Astrocyte of the spinal cord (primary cell): Measurements from ENCODE around the gene FMN1.

Experiments used
- DNase-seq: peaks from one replicate; pipeline ENCODE4 v3.0.0; 2011; ENCODE audit warnings: low read depth, low spot score
- H3K4me3 ChIP-seq: 2 replicates; pipeline ENCODE4 v1.5.1; 2011; ENCODE audit warnings: low read depth, mild to moderate bottlenecking, low read length, moderate library complexity
- in situ Hi-C: cut with HindIII; loops from 2 replicates; pipeline ENCODE4 v1.10.0; 2017; ENCODE audit warnings: low sequenced_read_pairs
- TF ChIP-seq, protein P1 (sequence below): IDR thresholded peaks from 2 replicates; pipeline ENCODE4 v1.5.1; 2012; ENCODE audit warnings: low read depth, mild to moderate bottlenecking, low read length, inconsistent platforms

The FMN1 gene

DNA sequence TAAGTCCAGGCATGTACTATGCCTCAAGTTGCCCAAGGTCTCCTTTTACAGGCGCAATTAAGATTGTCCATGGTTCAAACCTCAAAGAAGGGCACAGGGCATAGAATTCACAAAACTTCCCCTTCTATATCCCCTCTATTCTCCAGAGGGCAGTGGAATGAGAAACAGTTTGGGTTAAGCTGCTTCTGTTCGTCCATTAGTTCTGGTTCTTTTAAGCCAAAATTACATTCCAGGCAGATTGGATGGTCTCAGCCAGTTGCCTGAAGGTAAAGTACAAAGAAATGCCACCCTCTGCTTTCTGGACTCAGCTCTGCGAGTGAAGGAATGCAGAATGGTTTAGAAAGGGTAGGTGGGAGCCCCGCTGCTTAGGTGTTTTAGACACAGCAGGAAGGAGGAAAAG, 276.0 kb downstream of the FMN1 start:
- DNase-seq: no peak
- in situ Hi-C loops: no loop called here
- H3K4me3 ChIP-seq: no peak overlapping the region
- TF ChIP-seq, protein P1, sequence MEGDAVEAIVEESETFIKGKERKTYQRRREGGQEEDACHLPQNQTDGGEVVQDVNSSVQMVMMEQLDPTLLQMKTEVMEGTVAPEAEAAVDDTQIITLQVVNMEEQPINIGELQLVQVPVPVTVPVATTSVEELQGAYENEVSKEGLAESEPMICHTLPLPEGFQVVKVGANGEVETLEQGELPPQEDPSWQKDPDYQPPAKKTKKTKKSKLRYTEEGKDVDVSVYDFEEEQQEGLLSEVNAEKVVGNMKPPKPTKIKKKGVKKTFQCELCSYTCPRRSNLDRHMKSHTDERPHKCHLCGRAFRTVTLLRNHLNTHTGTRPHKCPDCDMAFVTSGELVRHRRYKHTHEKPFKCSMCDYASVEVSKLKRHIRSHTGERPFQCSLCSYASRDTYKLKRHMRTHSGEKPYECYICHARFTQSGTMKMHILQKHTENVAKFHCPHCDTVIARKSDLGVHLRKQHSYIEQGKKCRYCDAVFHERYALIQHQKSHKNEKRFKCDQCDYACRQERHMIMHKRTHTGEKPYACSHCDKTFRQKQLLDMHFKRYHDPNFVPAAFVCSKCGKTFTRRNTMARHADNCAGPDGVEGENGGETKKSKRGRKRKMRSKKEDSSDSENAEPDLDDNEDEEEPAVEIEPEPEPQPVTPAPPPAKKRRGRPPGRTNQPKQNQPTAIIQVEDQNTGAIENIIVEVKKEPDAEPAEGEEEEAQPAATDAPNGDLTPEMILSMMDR: no peak

DNA sequence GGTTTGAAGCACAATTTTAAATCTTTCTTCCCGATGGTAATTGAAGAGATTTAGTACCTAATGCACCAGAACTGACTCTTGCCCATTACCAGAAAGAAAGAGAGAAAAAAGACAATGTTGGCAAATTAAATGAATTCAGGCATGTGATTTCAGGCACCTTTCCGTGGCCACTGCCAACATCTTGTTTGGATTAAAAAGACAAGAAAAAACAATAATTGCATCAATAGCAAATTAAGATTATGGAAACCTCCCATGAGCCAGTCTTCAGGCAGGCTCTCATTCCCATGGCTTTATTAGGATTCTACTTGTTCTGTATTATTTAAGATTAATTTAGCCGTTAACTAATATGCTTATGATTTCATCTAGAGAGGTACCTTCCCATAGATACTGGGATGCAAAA, 283.7 kb downstream of the FMN1 start:
- in situ Hi-C loops: no loop called here

DNA sequence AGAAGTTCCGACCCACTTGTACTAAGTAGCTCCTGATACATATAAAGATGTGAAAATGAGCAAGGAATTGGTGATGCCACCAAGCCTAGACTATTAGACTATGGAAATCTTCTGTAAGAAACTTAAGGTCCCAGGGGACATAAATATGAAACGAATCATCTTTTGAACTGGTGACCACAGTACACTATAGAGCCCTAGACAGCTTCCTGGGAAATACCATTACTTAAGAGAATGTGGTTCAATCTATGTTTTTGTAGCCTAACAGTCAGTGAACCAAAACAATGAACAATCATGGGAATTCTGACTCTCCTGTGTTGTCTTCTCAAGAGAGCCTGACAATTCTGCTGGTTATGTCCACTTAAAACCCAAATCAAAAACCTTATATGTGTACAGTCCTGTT, 285.1 kb downstream of the FMN1 start:
- TF ChIP-seq, protein P1: no peak
- DNase-seq: peak; percentile 80
- in situ Hi-C loops: no loop called here
- H3K4me3 ChIP-seq: no peak overlapping the region

More for the DNA sequence above, 283.7 kb downstream of the FMN1 start:
- TF ChIP-seq, protein P1: no peak
- no peak overlapping the region for H3K4me3 ChIP-seq
- no peak for DNase-seq

DNA sequence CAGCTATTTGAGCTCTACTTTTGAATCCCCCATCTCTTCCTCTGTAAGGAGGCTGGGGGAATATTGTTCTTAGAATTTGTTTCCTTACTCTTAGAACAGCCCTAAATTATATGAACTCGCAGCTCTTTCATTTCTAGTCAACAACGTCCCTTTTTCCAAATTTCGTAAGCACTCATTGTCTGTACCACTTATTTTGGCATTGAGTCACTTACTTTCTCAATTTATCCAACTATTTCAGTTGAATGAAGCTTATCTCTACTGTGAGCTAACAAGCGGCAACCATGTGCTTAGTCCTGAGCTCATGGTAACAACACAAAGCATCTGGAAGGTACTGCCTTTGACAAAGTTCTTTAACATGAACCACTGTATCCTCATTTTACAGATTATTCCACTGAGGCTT, 285.6 kb downstream of the FMN1 start:
- in situ Hi-C loops: no loop called here
- TF ChIP-seq, protein P1: no peak
- peak; percentile 7 for DNase-seq
- H3K4me3 ChIP-seq: no peak overlapping the region

DNA sequence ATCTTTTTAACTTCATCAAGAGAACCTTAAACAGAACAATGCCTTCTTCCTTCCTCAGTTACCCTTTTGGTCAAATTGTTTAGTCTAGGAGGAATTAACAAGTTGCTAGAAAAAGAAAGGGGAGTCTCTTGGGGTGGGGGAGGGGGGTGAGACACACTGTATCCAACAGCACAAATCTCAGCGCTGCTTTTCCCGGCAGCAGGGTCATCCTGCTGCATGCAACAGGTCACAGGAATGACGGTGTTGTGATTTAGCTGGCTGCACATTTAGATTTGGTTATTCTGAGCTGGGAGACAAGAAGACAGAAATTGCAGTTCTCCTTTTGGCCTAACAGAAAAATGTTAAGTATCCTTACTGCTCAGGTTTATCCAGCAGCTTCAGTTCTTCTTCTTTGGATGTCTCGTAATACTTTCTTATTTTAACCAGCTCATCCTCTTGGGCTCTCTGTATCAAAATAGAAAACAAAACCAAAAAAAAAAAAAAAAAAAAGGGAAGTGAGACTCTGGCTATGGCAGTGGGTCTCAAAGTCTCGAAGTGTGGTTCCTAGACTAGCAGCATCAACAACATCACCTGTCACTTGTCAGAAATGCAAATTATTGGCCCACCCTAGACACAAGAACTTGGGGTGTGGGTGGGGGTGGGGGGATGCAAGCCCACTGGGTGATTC, 286.2 kb downstream of the FMN1 start:
- in situ Hi-C loops: no loop called here
- DNase-seq: peak; percentile 66
- TF ChIP-seq, protein P1: no peak
- H3K4me3 ChIP-seq: no peak overlapping the region

DNA sequence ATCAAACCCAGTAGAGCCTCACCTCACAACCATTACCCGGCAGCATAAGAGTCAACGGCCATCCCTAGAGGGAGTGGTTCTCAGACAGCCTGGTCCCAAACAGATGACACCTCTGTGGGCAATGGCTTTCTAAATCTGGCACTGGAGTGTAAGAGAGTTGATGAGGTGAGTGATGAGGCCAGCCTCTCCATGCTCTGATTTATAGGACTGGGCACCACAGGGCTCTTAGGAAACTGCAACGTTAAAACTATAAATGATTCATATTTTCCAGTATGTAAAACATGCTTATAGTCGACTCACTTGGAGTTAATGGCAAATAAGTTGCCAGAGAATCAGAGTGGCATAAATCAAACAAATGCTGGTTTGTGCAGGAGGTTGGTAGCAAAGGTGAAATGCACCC, 289.0 kb downstream of the FMN1 start:
- in situ Hi-C loops: no loop called here
- no peak for DNase-seq
- TF ChIP-seq, protein P1: no peak
- H3K4me3 ChIP-seq: no peak overlapping the region
